ENCODE data around the gene RNLS.

- TF ChIP-seq, protein P1, sequence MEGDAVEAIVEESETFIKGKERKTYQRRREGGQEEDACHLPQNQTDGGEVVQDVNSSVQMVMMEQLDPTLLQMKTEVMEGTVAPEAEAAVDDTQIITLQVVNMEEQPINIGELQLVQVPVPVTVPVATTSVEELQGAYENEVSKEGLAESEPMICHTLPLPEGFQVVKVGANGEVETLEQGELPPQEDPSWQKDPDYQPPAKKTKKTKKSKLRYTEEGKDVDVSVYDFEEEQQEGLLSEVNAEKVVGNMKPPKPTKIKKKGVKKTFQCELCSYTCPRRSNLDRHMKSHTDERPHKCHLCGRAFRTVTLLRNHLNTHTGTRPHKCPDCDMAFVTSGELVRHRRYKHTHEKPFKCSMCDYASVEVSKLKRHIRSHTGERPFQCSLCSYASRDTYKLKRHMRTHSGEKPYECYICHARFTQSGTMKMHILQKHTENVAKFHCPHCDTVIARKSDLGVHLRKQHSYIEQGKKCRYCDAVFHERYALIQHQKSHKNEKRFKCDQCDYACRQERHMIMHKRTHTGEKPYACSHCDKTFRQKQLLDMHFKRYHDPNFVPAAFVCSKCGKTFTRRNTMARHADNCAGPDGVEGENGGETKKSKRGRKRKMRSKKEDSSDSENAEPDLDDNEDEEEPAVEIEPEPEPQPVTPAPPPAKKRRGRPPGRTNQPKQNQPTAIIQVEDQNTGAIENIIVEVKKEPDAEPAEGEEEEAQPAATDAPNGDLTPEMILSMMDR (tag by site-specific recombination; IDR thresholded peaks at IDR 0.05): no peak
- no peak for TF ChIP-seq SETDB1 (IDR thresholded peaks at IDR 0.05; ENCODE audit: insufficient read length, low read length)
- TF ChIP-seq ZBTB10 (tag by site-specific recombination; IDR thresholded peaks at IDR 0.05): no peak
These were observed 311.2 kb downstream of the RNLS start for GRCh38 chr10:88271761-88272543.
